ENCODE results near the gene NUP160. TPM values are rescaled to one million over a fixed set of nuclear protein-coding genes. Genes with fewer than 3 reads are reported as not detected.
A peak's percentile ranks its signal among the peaks of the same experiment; 100 is the strongest.
"Not testable (repeated sequence)": the region's sequence is repeated elsewhere in the genome, so short reads cannot be mapped to it uniquely, and the experiment has no call there.

The NUP160 gene
- total RNA-seq, 1 donor from 2014 or later = 91.9 TPM

- no peak overlapping the region for H3K27ac Mint-ChIP-seq
- H3K4me1 Mint-ChIP-seq (ENCODE audit: low read depth) = peaks cover 11% of the 10 kb centered on the region
- DNase-seq (ENCODE audit: low spot score) = no peak
- H3K9me3 Mint-ChIP-seq = peaks cover under 1% of the 10 kb centered on the region
- intact Hi-C loops (cut with micrococcal nuclease) = no loop called here
- no peaks in the 10 kb centered on the region for H3K27me3 Mint-ChIP-seq (ENCODE audit: insufficient read depth)
- H3K4me3 Mint-ChIP-seq = no peak overlapping the region
- peaks cover 39% of the 10 kb centered on the region for H3K36me3 Mint-ChIP-seq (ENCODE audit: low read depth)
These were observed 19.9 kb downstream of the NUP160 start for GRCh38 chr11:47828284-47828683.

GRCh38 chr11:47822664-47823063 lies 25.5 kb downstream of the NUP160 start:
- H3K4me3 Mint-ChIP-seq; H3K9me3 Mint-ChIP-seq; DNase-seq (ENCODE audit: low spot score); intact Hi-C loops (cut with micrococcal nuclease); H3K4me1 Mint-ChIP-seq (ENCODE audit: low read depth); H3K27ac Mint-ChIP-seq; H3K27me3 Mint-ChIP-seq (ENCODE audit: insufficient read depth): not testable (repeated sequence)
- H3K36me3 Mint-ChIP-seq (ENCODE audit: low read depth) = peaks cover 41% of the 10 kb centered on the region

GRCh38 chr11:47819743-47820142 lies 28.4 kb downstream of the NUP160 start:
- H3K27ac Mint-ChIP-seq = no peak overlapping the region
- no peaks in the 10 kb centered on the region for H3K27me3 Mint-ChIP-seq (ENCODE audit: insufficient read depth)
- peaks cover 6% of the 10 kb centered on the region for H3K9me3 Mint-ChIP-seq
- H3K4me3 Mint-ChIP-seq = no peak overlapping the region
- peaks cover 44% of the 10 kb centered on the region for H3K36me3 Mint-ChIP-seq (ENCODE audit: low read depth)
- intact Hi-C loops (cut with micrococcal nuclease) = no loop called here
- no peak for DNase-seq (ENCODE audit: low spot score)
- no peaks in the 10 kb centered on the region for H3K4me1 Mint-ChIP-seq (ENCODE audit: low read depth)

- Mint-ChIP-seq H3K4me1 (ENCODE audit: low read depth) (peaks cover 10% of the 10 kb centered on the region), H3K9me3 (no peaks in the 10 kb centered on the region), H3K27me3 (ENCODE audit: insufficient read depth) (no peaks in the 10 kb centered on the region), H3K4me3 (no peak overlapping the region), H3K36me3 (ENCODE audit: low read depth) (peaks cover 34% of the 10 kb centered on the region), H3K27ac (no peak overlapping the region)
- DNase-seq (ENCODE audit: low spot score) = no peak
- intact Hi-C loops (cut with micrococcal nuclease) = no loop called here
These were observed 47.4 kb downstream of the NUP160 start for GRCh38 chr11:47800759-47801158.

GRCh38 chr11:47797633-47798032 lies 50.5 kb downstream of the NUP160 start:
- intact Hi-C loops (cut with micrococcal nuclease) = loop anchor here (1.0 kb wide), 2 partner anchors 31 to 51 kb away; partner anchors contain the start of gene NUP160
- peaks cover 32% of the 10 kb centered on the region for H3K36me3 Mint-ChIP-seq (ENCODE audit: low read depth)
- DNase-seq (ENCODE audit: low spot score) = peak; percentile 9
- H3K27me3 Mint-ChIP-seq (ENCODE audit: insufficient read depth) = no peaks in the 10 kb centered on the region
- H3K4me3 Mint-ChIP-seq = no peak overlapping the region
- H3K4me1 Mint-ChIP-seq (ENCODE audit: low read depth) = peaks cover 10% of the 10 kb centered on the region
- H3K9me3 Mint-ChIP-seq = no peaks in the 10 kb centered on the region
- peak overlapping the region; percentile 89 for H3K27ac Mint-ChIP-seq

- no peaks in the 10 kb centered on the region for H3K27me3 Mint-ChIP-seq (ENCODE audit: insufficient read depth)
- H3K9me3 Mint-ChIP-seq = no peaks in the 10 kb centered on the region
- H3K4me1 Mint-ChIP-seq (ENCODE audit: low read depth) = peaks cover 4% of the 10 kb centered on the region
- intact Hi-C loops (cut with micrococcal nuclease) = no loop called here
- no peak overlapping the region for H3K27ac Mint-ChIP-seq
- no peak for DNase-seq (ENCODE audit: low spot score)
- no peak overlapping the region for H3K4me3 Mint-ChIP-seq
- H3K36me3 Mint-ChIP-seq (ENCODE audit: low read depth) = peaks cover 32% of the 10 kb centered on the region
These were observed 56.2 kb downstream of the NUP160 start for GRCh38 chr11:47791774-47792430.

GRCh38 chr11:47790017-47790416 lies 58.1 kb downstream of the NUP160 start:
- peaks cover 36% of the 10 kb centered on the region for H3K36me3 Mint-ChIP-seq (ENCODE audit: low read depth)
- H3K4me1 Mint-ChIP-seq (ENCODE audit: low read depth); H3K27me3 Mint-ChIP-seq (ENCODE audit: insufficient read depth): not testable (repeated sequence)

GRCh38 chr11:47788181-47788580 lies 60.0 kb downstream of the NUP160 start:
- Mint-ChIP-seq H3K4me3 (no peak overlapping the region), H3K27ac (no peak overlapping the region), H3K27me3 (ENCODE audit: insufficient read depth) (no peaks in the 10 kb centered on the region), H3K9me3 (no peaks in the 10 kb centered on the region), H3K36me3 (ENCODE audit: low read depth) (peaks cover 40% of the 10 kb centered on the region), H3K4me1 (ENCODE audit: low read depth) (peaks cover 4% of the 10 kb centered on the region)
- DNase-seq (ENCODE audit: low spot score) = no peak
- intact Hi-C loops (cut with micrococcal nuclease) = no loop called here

More at GRCh38 chr11:47790017-47790416, 58.1 kb downstream of the NUP160 start:
- H3K27ac Mint-ChIP-seq; H3K4me3 Mint-ChIP-seq; DNase-seq (ENCODE audit: low spot score); intact Hi-C loops (cut with micrococcal nuclease); H3K9me3 Mint-ChIP-seq: not testable (repeated sequence)

GRCh38 chr11:47786373-47786772 lies 61.8 kb downstream of the NUP160 start:
- H3K27me3 Mint-ChIP-seq (ENCODE audit: insufficient read depth) = no peaks in the 10 kb centered on the region
- peaks cover 33% of the 10 kb centered on the region for H3K36me3 Mint-ChIP-seq (ENCODE audit: low read depth)
- peaks cover 4% of the 10 kb centered on the region for H3K4me1 Mint-ChIP-seq (ENCODE audit: low read depth)
- intact Hi-C loops (cut with micrococcal nuclease) = no loop called here
- no peak overlapping the region for H3K4me3 Mint-ChIP-seq
- H3K9me3 Mint-ChIP-seq = no peaks in the 10 kb centered on the region
- DNase-seq (ENCODE audit: low spot score) = no peak
- no peak overlapping the region for H3K27ac Mint-ChIP-seq

- Mint-ChIP-seq H3K27me3 (ENCODE audit: insufficient read depth) (no peaks in the 10 kb centered on the region), H3K4me3 (no peak overlapping the region), H3K9me3 (no peaks in the 10 kb centered on the region), H3K4me1 (ENCODE audit: low read depth) (peaks cover 4% of the 10 kb centered on the region), H3K27ac (no peak overlapping the region), H3K36me3 (ENCODE audit: low read depth) (peaks cover 31% of the 10 kb centered on the region)
- intact Hi-C loops (cut with micrococcal nuclease) = no loop called here
- no peak for DNase-seq (ENCODE audit: low spot score)
These were observed 63.3 kb downstream of the NUP160 start for GRCh38 chr11:47784785-47785381.

- no peaks in the 10 kb centered on the region for H3K4me1 Mint-ChIP-seq (ENCODE audit: low read depth)
- H3K9me3 Mint-ChIP-seq = no peaks in the 10 kb centered on the region
- DNase-seq (ENCODE audit: low spot score) = no peak
- H3K27ac Mint-ChIP-seq = no peak overlapping the region
- intact Hi-C loops (cut with micrococcal nuclease) = no loop called here
- no peaks in the 10 kb centered on the region for H3K27me3 Mint-ChIP-seq (ENCODE audit: insufficient read depth)
- peaks cover 35% of the 10 kb centered on the region for H3K36me3 Mint-ChIP-seq (ENCODE audit: low read depth)
- no peak overlapping the region for H3K4me3 Mint-ChIP-seq
These were observed 65.0 kb downstream of the NUP160 start for GRCh38 chr11:47783087-47783610.

GRCh38 chr11:47778878-47779483 lies 69.2 kb downstream of the NUP160 start:
- no peaks in the 10 kb centered on the region for H3K27me3 Mint-ChIP-seq (ENCODE audit: insufficient read depth)
- H3K4me3 Mint-ChIP-seq = no peak overlapping the region
- peak overlapping the region; percentile 12 for H3K27ac Mint-ChIP-seq
- H3K36me3 Mint-ChIP-seq (ENCODE audit: low read depth) = peaks cover 41% of the 10 kb centered on the region
- intact Hi-C loops (cut with micrococcal nuclease) = no loop called here
- H3K4me1 Mint-ChIP-seq (ENCODE audit: low read depth) = no peaks in the 10 kb centered on the region
- no peaks in the 10 kb centered on the region for H3K9me3 Mint-ChIP-seq
- DNase-seq (ENCODE audit: low spot score) = no peak

- H3K4me1 Mint-ChIP-seq (ENCODE audit: low read depth) = no peaks in the 10 kb centered on the region
- peaks cover 32% of the 10 kb centered on the region for H3K36me3 Mint-ChIP-seq (ENCODE audit: low read depth)
- H3K27me3 Mint-ChIP-seq (ENCODE audit: insufficient read depth) = no peaks in the 10 kb centered on the region
- no peaks in the 10 kb centered on the region for H3K9me3 Mint-ChIP-seq
- H3K27ac Mint-ChIP-seq = no peak overlapping the region
- H3K4me3 Mint-ChIP-seq = no peak overlapping the region
- DNase-seq (ENCODE audit: low spot score) = no peak
- intact Hi-C loops (cut with micrococcal nuclease) = no loop called here
These were observed 72.8 kb downstream of the NUP160 start for GRCh38 chr11:47775240-47775869.
